HUDEP-2 (cell line): Measurements from ENCODE around the gene SMIM45.
"Not testable (repeated sequence)": the region's sequence is repeated elsewhere in the genome, so short reads cannot be mapped to it uniquely, and the experiment has no call there.

ENCODE experiments used
- DNase-seq, 76 experiments: peaks; one replicate each; lab custom pipeline; 2025; ENCODE audit not compliant: unreplicated experiment in 76 of 76; lab: John Stamatoyannopoulos, UW

SMIM45 gene

GRCh38 chr22:41933411-41934177 lies 18.4 kb upstream of the SMIM45 start:
- no peak for DNase-seq

GRCh38 chr22:41934284-41935014 lies 17.5 kb upstream of the SMIM45 start:
- DNase-seq, result no peak

GRCh38 chr22:41935015-41935351 lies 17.0 kb upstream of the SMIM45 start:
- no peak for DNase-seq

- no peak for DNase-seq
Measured at GRCh38 chr22:41935509-41935908, 16.4 kb upstream of the SMIM45 start.

GRCh38 chr22:41936894-41937169 lies 15.1 kb upstream of the SMIM45 start:
- no peak for DNase-seq

- peak in 7 of 76 experiments; percentile 9 to 58 (median 47) for DNase-seq
Measured at GRCh38 chr22:41939981-41940831, 11.7 kb upstream of the SMIM45 start.

- peak in 59 of 76 experiments; percentile 10 to 74 (median 49) for DNase-seq
Measured at GRCh38 chr22:41940832-41941765, 10.9 kb upstream of the SMIM45 start.

GRCh38 chr22:41943661-41944209 lies 8.2 kb upstream of the SMIM45 start:
- no peak for DNase-seq

GRCh38 chr22:41946629-41947423 lies 5.1 kb upstream of the SMIM45 start, which contains the start of gene CENPM:
CENPM (minus strand) TSS chr22:41947152; CDS start chr22:41947076, 76 bp downstream.
- DNase-seq, result peak in 75 of 76 experiments; percentile 26 to 97 (median 91)

GRCh38 chr22:41947424-41948080 lies 4.4 kb upstream of the SMIM45 start:
- DNase-seq, result no peak

- no peak for DNase-seq
Measured at GRCh38 chr22:41948142-41948541, 3.8 kb upstream of the SMIM45 start.

GRCh38 chr22:41948928-41949296 lies 3.0 kb upstream of the SMIM45 start:
- DNase-seq, result not testable (repeated sequence)

- DNase-seq, result no peak
Measured at GRCh38 chr22:41949297-41949965, 2.5 kb upstream of the SMIM45 start.

- DNase-seq, result no peak
Measured at GRCh38 chr22:41952713-41953112, 763 bp downstream of the SMIM45 start.

GRCh38 chr22:41957941-41958556 lies 6.1 kb downstream of the SMIM45 start:
- no peak for DNase-seq

GRCh38 chr22:41963453-41964111 lies 11.6 kb downstream of the SMIM45 start:
- no peak for DNase-seq

- DNase-seq, result no peak
Measured at GRCh38 chr22:41964112-41964491, 12.2 kb downstream of the SMIM45 start.
